ENCODE data around the gene GALNT14. TPM values are rescaled to one million over a fixed set of nuclear protein-coding genes. Genes with fewer than 3 reads are reported as not detected.

GALNT14 gene
- total RNA-seq, 4 donors from 2014 or later, result 3.2 to 6.6 (median 4.7) TPM

- TF ChIP-seq POLR2A (IDR thresholded peaks at IDR 0.05) (no peak), EP300 (IDR thresholded peaks at IDR 0.05) (no peak), CTCF (IDR thresholded peaks at IDR 0.05) (no peak), POLR2AphosphoS5 (IDR thresholded peaks at IDR 0.05) (no peak)
- H3K4me1 ChIP-seq, result no peaks in the 10 kb centered on the region
- no peak for DNase-seq (ENCODE audit: low spot score in 2 of 2)
- no peaks in the 10 kb centered on the region for H3K36me3 ChIP-seq
- no peak overlapping the region for H3K4me3 ChIP-seq
- H3K27me3 ChIP-seq, result no peaks in the 10 kb centered on the region
- WGBS, result 72% methylated on average over 5 of the region's 5 CpGs
- H3K9me3 ChIP-seq, result no peaks in the 10 kb centered on the region
- H3K27ac ChIP-seq, result no peak overlapping the region
Measured at GRCh38 chr2:30942419-30942818, 195.8 kb downstream of the GALNT14 start.

- 76% methylated on average over 2 of the region's 2 CpGs for WGBS
- no peaks in the 10 kb centered on the region for H3K36me3 ChIP-seq
- H3K27ac ChIP-seq, result no peak overlapping the region
Measured at GRCh38 chr2:30940839-30941238, 197.4 kb downstream of the GALNT14 start.

GRCh38 chr2:30939364-30939763, 198.9 kb downstream of the GALNT14 start:
- TF ChIP-seq CTCF (IDR thresholded peaks at IDR 0.05) (no peak), EP300 (IDR thresholded peaks at IDR 0.05) (no peak), POLR2A (IDR thresholded peaks at IDR 0.05) (no peak), POLR2AphosphoS5 (IDR thresholded peaks at IDR 0.05) (no peak)
- H3K4me3 ChIP-seq, result no peak overlapping the region
- no peak overlapping the region for H3K27ac ChIP-seq
- H3K36me3 ChIP-seq, result no peaks in the 10 kb centered on the region
- DNase-seq (ENCODE audit: low spot score in 2 of 2), result no peak
- 80% methylated on average over 4 of the region's 4 CpGs for WGBS
- H3K27me3 ChIP-seq, result no peaks in the 10 kb centered on the region
- H3K9me3 ChIP-seq, result no peaks in the 10 kb centered on the region
- no peaks in the 10 kb centered on the region for H3K4me1 ChIP-seq

More at GRCh38 chr2:30940839-30941238, 197.4 kb downstream of the GALNT14 start:
- Histone ChIP-seq H3K4me3 (no peak overlapping the region), H3K4me1 (no peaks in the 10 kb centered on the region), H3K27me3 (no peaks in the 10 kb centered on the region), H3K9me3 (no peaks in the 10 kb centered on the region)
- TF ChIP-seq POLR2A (IDR thresholded peaks at IDR 0.05), result no peak
- no peak for DNase-seq (ENCODE audit: low spot score in 2 of 2)

- Histone ChIP-seq H3K4me1 (no peaks in the 10 kb centered on the region), H3K9me3 (no peaks in the 10 kb centered on the region), H3K4me3 (no peak overlapping the region), H3K36me3 (no peaks in the 10 kb centered on the region), H3K27me3 (no peaks in the 10 kb centered on the region), H3K27ac (no peak overlapping the region)
- no peak for DNase-seq (ENCODE audit: low spot score in 2 of 2)
- 85% methylated on average over 1 of the region's 1 CpG for WGBS
- TF ChIP-seq POLR2A (IDR thresholded peaks at IDR 0.05) (no peak), CTCF (IDR thresholded peaks at IDR 0.05) (no peak), POLR2AphosphoS5 (IDR thresholded peaks at IDR 0.05) (no peak), EP300 (IDR thresholded peaks at IDR 0.05) (no peak)
Measured at GRCh38 chr2:30938196-30938595, 200.0 kb downstream of the GALNT14 start.

GRCh38 chr2:30936977-30937376, 201.3 kb downstream of the GALNT14 start:
- H3K27me3 ChIP-seq, result no peaks in the 10 kb centered on the region
- H3K4me3 ChIP-seq, result no peak overlapping the region
- H3K27ac ChIP-seq, result no peak overlapping the region
- TF ChIP-seq EP300 (IDR thresholded peaks at IDR 0.05), result no peak
- no peak for TF ChIP-seq POLR2AphosphoS5 (IDR thresholded peaks at IDR 0.05)
- TF ChIP-seq POLR2A (IDR thresholded peaks at IDR 0.05), result no peak
- no peak for TF ChIP-seq CTCF (IDR thresholded peaks at IDR 0.05)
- H3K9me3 ChIP-seq, result no peaks in the 10 kb centered on the region
- no peaks in the 10 kb centered on the region for H3K4me1 ChIP-seq
- no peaks in the 10 kb centered on the region for H3K36me3 ChIP-seq
- 73% methylated on average over 2 of the region's 2 CpGs for WGBS
- no peak for DNase-seq (ENCODE audit: low spot score in 2 of 2)

GRCh38 chr2:30935795-30936194, 202.4 kb downstream of the GALNT14 start:
- WGBS, result 79% methylated on average over 8 of the region's 8 CpGs
- Histone ChIP-seq H3K27me3 (no peaks in the 10 kb centered on the region), H3K36me3 (no peaks in the 10 kb centered on the region), H3K4me1 (no peaks in the 10 kb centered on the region), H3K9me3 (no peaks in the 10 kb centered on the region), H3K4me3 (no peak overlapping the region), H3K27ac (no peak overlapping the region)
- DNase-seq (ENCODE audit: low spot score in 2 of 2), result no peak
- TF ChIP-seq POLR2A (IDR thresholded peaks at IDR 0.05) (no peak), POLR2AphosphoS5 (IDR thresholded peaks at IDR 0.05) (no peak), EP300 (IDR thresholded peaks at IDR 0.05) (no peak), CTCF (IDR thresholded peaks at IDR 0.05) (no peak)

Measured in suprapubic skin (tissue), 4 donors.